ENCODE data around the gene HMGN4. TPM values are rescaled to one million over a fixed set of nuclear protein-coding genes. Genes with fewer than 3 reads are reported as not detected.

HMGN4 gene
- total and polyA plus RNA-seq, 9 of the 15 experiments (the other 6 are each of a cell fraction or from before 2014, with no cell fraction given), result 35.4 to 134 (median 94.1) TPM

GRCh38 chr6:26569433-26569764, 31.2 kb downstream of the HMGN4 start:
- Histone ChIP-seq H3K9me1 (ENCODE audit: control insufficient read depth, insufficient read depth, low read length) (no peaks in the 10 kb centered on the region), H3K36me3 (ENCODE audit: control insufficient read depth, insufficient read depth, low read length) (no peaks in the 10 kb centered on the region), H3K27me3 (ENCODE audit: control insufficient read depth in 2 of 2, insufficient read depth in 2 of 2, low read length in 2 of 2) (no peaks in the 10 kb centered on the region), H3K4me2 (ENCODE audit: insufficient read depth, low read length) (peak overlapping the region; percentile 98), H3K9ac (ENCODE audit: insufficient read depth in 1 of 2, low read depth in 2 of 2, low read length in 2 of 2) (peak overlapping the region; percentile 91 to 92; a peak in 3 of 4 replicates), H3K79me2 (ENCODE audit: control insufficient read depth, insufficient read depth, low read length) (no peaks in the 10 kb centered on the region), H3K27ac (ENCODE audit: extremely low read depth, low read depth, low read length) (peak overlapping the region; percentile 92), H3K9me3 (replicated peaks; ENCODE audit: control insufficient read depth, insufficient read depth, low read depth, low read length) (no peaks in the 10 kb centered on the region), H3K4me3 (peak overlapping the region; percentile 75), H4K20me1 (replicated peaks; ENCODE audit: control insufficient read depth, insufficient read depth, low read length) (no peaks in the 10 kb centered on the region), H3K4me1 (replicated peaks in 1 of 2; ENCODE audit: control insufficient read depth in 2 of 2, insufficient read depth in 2 of 2, low read length in 2 of 2) (peaks cover 3 to 8% of the 10 kb centered on the region in 2 experiments; a peak in 2 of 5 replicates), H2AFZ (ENCODE audit: low read depth, low read length) (peak overlapping the region; percentile 97)
- in situ Hi-C loops (cut with MboI), result loop anchor here (25.0 kb wide), 1 partner anchor 382 kb away; a partner anchor contains a TSS
- ChIA-PET POLR2A (interaction anchor here (0.5 to 11.9 kb wide), 31 partner anchors 15 to 1861 kb away, joined by 3 to 141 read pairs (median 4); partner anchors contain the start of genes HFE and HMGN4), CTCF (ENCODE audit: low intra/inter-chr PET ratio) (interaction anchor here (1.2 to 2.5 kb wide), 4 partner anchors 26 to 394 kb away, joined by 3 to 23 read pairs (median 6); no protein-coding TSS in a partner anchor)
- intact Hi-C loops (cut with micrococcal nuclease), result loop anchor here (1.0 to 2.0 kb wide), 3 partner anchors 77 to 394 kb away; no protein-coding TSS in a partner anchor
- no TSS peak for BruUV-seq (replicated peaks)
- FAIRE-seq (no peak), ATAC-seq (no peak), DNase-seq (ENCODE audit: extremely low read depth in 1 of 4, low spot score in 3 of 4) (no peak)
- 0% methylated on average over 2 of the region's 2 CpGs for WGBS (ENCODE audit: insufficient coverage, low coverage, missing lambda C conversion rate)
- TF ChIP-seq GABPA (tag; conservative IDR thresholded peaks at IDR 0.05; ENCODE audit: low read depth) (peak; percentile 0; the same call in 1 of the 2 replicates), SIRT6 (IDR thresholded peaks at IDR 0.05; ENCODE audit: low read depth, low read length) (no peak), GTF2E2 (tag; IDR thresholded peaks at IDR 0.05) (peak; percentile 69; the same call in 1 of the 2 replicates), NCOR1 (IDR thresholded peaks at IDR 0.05) (no peak), ZNF583 (CRISPR knock-in tag; IDR thresholded peaks at IDR 0.05) (no peak), ZEB2 (IDR thresholded peaks at IDR 0.05) (no peak), ZNF699 (CRISPR knock-in tag; IDR thresholded peaks at IDR 0.05; ENCODE audit: insufficient replicate concordance) (no peak), ZNF395 (CRISPR knock-in tag; IDR thresholded peaks at IDR 0.05) (0 out of 2 replicates have a peak, but pooled peaks have one; percentile 12), ZNF23 (CRISPR knock-in tag; IDR thresholded peaks at IDR 0.05) (no peak)
- TF ChIP-seq, protein P1, sequence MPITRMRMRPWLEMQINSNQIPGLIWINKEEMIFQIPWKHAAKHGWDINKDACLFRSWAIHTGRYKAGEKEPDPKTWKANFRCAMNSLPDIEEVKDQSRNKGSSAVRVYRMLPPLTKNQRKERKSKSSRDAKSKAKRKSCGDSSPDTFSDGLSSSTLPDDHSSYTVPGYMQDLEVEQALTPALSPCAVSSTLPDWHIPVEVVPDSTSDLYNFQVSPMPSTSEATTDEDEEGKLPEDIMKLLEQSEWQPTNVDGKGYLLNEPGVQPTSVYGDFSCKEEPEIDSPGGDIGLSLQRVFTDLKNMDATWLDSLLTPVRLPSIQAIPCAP (CRISPR knock-in tag; IDR thresholded peaks at IDR 0.05; ENCODE audit: borderline replicate concordance), result no peak
- TF ChIP-seq, protein P2, sequence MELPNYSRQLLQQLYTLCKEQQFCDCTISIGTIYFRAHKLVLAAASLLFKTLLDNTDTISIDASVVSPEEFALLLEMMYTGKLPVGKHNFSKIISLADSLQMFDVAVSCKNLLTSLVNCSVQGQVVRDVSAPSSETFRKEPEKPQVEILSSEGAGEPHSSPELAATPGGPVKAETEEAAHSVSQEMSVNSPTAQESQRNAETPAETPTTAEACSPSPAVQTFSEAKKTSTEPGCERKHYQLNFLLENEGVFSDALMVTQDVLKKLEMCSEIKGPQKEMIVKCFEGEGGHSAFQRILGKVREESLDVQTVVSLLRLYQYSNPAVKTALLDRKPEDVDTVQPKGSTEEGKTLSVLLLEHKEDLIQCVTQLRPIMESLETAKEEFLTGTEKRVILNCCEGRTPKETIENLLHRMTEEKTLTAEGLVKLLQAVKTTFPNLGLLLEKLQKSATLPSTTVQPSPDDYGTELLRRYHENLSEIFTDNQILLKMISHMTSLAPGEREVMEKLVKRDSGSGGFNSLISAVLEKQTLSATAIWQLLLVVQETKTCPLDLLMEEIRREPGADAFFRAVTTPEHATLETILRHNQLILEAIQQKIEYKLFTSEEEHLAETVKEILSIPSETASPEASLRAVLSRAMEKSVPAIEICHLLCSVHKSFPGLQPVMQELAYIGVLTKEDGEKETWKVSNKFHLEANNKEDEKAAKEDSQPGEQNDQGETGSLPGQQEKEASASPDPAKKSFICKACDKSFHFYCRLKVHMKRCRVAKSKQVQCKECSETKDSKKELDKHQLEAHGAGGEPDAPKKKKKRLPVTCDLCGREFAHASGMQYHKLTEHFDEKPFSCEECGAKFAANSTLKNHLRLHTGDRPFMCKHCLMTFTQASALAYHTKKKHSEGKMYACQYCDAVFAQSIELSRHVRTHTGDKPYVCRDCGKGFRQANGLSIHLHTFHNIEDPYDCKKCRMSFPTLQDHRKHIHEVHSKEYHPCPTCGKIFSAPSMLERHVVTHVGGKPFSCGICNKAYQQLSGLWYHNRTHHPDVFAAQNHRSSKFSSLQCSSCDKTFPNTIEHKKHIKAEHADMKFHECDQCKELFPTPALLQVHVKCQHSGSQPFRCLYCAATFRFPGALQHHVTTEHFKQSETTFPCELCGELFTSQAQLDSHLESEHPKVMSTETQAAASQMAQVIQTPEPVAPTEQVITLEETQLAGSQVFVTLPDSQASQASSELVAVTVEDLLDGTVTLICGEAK (IDR thresholded peaks at IDR 0.05), result peak; percentile 9; the same call in 1 of the 2 replicates
- TF ChIP-seq, protein P2 (CRISPR knock-in tag; IDR thresholded peaks at IDR 0.05), result no peak

Data from K562 (cell line).